GOT3 (cell line): ENCODE results near the gene KCNJ5.

Experiments used
- DNase-seq: peaks from one replicate; lab custom pipeline; 2025; ENCODE audit warnings: mixed read lengths; lab: John Stamatoyannopoulos, UW

Gene KCNJ5

DNA sequence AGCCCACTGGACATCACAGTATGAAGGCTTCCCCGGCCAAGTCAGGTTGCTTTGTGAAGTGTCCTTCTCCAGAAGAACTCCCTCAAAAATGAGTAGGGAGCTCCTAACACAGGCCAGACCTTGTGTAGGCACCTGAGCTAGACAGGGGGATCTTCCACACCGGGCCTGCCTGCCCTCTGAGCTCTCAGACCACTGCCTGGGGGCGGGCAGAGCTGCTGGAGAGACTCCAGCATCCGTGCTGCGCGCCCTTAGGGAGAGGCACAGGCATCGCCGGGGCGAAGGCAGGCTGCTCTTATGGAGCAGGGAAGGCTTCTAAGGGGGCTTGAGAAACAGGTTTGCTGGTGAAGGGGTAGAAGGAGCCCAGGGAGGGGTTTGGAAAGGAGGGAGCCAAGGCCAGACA, 4.4 kb downstream of the KCNJ5 start:
- DNase-seq, result no peak

DNA sequence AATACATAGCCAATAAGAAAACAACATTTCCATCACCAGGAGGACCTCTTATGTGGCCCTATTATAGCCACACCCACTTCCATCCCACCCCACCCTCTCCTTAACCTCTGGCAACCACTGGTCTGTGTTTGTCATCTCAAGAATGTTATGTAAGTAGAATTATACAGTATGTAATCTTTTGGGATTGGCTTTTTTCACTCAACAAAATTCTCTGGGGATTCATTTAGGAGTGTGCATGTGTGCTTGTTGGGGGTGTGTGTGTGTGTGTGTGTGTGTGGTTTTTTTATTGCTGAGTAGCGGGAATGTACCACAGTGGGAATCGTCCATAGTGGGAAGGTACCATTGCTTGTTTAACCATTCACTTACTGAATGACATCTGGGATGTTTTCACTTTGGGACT, 5.2 kb downstream of the KCNJ5 start:
- no peak for DNase-seq

DNA sequence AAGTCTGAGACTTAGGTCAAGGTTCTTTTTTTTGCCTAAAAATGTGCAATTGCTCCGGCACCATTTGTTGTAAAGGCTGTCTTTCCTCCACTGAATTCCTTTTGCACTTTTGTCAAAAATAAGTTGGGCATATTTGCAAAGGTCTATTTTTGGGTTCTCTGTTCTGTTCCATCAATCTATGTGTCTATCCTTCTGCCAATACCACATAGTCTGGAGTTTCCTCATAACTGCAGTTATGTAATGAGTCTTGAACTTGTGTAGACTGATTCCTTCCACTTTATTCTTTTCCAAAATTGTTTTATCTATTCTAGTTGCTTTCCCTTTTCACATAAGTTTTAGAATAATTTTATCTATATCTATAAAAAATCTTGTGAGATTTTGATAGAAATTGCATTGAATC, 6.7 kb downstream of the KCNJ5 start:
- DNase-seq, result no peak

DNA sequence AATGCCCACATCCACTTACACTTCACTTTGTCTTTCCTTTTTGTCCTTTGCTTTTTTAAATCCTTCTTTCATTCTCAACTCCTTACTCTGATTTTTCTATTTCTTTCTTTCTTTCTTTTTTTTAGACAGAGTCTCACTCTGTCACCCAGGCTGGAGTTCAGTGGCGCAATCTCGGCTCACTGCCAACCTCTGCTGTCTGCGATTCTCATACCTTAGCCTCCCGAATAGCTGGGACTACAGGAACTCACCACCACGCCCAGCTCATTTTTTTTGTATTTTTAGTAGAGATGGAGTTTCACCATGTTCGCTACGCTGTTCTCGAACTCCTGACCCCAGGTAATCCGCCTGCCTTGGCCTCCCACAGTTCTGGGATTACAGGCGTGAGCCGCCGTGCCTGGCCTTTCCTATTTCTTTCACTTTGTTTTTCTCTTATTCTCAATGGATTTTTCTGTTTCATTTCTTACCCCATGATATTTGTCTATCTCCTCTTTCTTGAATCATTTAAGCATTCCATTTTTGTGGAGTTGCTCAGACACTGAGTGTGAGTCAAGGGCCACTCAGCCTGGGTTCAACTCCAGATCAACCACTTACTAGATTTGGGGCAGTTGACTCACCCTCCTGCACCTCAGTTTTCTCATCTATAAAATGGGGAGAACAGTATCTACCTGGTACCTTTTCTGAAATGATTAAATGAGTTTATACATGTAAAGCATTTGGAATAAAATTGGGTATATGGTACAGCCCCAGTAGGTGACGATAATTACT, 7.6 kb downstream of the KCNJ5 start:
- DNase-seq, result no peak

DNA sequence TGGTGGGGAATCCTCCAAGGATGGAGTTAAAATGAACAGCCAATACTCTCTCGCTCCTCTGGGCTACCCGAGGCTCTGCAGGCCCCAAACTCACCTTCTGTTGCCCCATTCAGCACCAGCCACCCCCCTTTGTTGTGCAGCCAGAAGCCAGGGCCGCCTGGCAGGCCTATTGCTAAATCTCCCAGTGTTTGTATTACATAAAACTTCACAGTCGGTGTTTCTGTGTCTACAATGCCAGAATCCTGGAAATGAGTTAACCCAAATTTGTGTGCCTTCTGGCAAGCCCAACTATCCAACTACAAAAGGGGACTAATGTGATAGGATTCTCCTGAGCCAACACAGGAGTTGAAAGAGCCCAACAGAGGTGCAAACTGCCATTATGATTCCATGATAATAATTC, 9.3 kb downstream of the KCNJ5 start:
- no peak for DNase-seq

DNA sequence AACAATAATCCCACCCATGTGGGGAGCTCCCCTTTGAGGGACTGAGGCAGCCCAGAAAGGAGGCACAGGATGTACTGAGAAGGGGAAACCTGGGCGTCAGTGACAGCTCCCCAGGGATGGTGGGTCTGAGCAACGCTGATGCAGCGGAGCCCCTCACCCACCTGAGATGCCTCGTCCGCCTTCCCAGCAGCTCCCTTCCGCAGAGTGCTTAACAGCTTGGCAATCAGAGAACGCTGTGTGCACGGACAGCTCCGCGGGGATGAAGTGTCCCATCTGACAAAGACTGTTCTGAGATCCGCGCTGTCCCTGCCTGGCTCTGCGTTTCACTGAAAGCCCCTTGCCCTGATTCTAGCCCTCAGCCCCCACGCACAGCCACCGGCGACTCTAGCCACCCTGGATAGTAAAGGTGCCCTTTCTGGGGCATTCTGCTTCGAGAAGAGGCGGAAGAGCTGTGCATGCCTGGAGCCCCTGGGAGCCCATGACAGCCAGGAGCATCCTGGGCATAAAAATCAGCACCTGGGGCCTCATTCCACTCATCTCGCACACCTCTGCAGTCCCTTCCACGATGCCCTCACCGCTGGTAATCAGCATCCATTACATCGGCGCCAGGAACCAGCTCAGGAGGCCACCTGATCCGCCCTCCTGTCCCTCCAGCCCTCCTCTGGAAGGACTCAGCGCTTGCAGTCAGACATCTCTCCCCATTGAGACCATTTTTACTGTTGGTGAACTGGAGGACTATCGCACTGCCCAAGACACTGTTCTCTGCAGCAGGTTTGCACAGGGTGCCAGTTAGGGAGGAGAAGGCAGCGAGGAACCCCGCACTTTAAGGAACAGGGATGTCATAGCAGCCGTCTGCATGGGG, 10.7 kb downstream of the KCNJ5 start:
- DNase-seq, result no peak

DNA sequence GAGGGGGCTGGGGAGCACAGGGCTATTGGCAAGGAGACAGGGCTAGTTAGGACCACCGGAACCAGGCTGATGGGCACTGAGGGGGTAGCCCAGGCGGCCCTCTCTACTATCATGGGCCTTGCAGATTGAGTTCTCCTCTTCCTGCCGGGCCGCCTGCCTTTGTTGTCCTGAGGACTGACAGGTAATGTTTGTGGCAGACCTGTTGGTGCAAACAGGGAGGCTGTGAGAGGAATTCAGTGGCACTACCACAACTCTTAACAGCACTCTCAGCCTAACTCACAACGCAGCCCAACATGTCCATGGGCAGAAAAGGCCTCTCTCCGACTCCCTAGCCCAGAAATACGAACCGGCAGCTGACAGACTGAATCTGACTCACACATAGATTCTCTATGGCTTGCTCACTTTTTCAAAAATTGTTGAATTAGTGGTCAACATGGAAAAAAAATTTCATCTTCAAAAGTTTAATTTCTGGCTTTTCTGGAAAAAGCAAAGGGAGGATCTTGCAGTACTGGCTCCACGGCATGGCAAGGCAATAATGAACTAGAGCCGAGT, 11.4 kb downstream of the KCNJ5 start:
- DNase-seq, result no peak

DNA sequence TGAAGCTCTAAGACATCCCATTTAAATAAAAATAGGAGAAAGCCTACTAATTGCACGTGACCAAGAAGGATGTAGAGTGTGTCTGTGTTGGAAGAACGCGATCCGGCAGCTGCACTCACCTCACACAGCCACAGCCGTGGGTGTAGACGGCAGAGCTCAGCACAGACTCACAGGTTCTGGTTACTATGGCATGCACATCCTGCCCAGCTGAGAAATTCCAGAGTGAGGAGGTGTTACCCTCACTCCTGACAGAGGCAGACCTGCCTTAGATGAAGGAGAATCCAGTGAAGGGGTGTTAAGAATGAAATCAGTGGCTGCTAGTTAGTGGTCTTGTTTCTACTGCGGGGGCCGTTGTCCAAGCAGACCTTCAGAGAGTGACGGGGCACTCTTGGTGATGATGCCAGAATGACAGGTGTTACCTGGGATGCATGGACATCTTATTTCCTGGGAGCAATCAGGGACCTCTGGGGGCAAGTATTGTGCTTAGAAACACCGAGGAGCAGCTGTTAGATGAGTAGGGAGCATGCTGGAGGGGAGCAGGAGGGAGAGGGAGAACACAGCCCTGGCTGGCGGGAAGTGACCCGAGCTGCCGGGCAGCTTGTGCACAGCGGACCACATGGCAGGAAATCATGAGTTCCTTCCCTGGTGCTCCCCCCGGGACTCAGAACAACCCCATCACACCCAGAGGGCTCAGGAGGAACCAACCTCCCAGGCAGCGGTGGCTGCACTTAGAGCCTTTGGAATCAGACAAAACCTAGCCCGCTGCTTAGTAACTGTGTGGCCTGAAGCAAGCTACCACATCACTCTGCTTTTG, 12.3 kb downstream of the KCNJ5 start:
- DNase-seq, result no peak

DNA sequence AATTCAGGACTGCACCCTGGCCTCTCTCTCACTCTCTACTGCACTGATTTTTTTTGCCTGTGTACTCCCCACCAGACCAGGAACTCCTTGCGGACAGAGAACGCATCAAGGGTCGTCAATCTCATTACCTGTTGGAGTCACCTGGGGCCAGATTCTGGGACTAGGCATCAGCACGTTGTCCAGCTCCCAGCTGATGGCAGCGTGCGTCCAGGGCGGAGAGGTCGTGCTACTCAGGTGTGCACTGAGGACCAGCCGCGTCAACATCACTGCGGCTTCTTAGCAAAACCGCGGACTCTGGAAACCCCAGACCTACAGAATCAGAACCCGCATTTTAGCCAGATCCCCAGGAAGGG, 13.1 kb downstream of the KCNJ5 start:
- DNase-seq, result no peak

DNA sequence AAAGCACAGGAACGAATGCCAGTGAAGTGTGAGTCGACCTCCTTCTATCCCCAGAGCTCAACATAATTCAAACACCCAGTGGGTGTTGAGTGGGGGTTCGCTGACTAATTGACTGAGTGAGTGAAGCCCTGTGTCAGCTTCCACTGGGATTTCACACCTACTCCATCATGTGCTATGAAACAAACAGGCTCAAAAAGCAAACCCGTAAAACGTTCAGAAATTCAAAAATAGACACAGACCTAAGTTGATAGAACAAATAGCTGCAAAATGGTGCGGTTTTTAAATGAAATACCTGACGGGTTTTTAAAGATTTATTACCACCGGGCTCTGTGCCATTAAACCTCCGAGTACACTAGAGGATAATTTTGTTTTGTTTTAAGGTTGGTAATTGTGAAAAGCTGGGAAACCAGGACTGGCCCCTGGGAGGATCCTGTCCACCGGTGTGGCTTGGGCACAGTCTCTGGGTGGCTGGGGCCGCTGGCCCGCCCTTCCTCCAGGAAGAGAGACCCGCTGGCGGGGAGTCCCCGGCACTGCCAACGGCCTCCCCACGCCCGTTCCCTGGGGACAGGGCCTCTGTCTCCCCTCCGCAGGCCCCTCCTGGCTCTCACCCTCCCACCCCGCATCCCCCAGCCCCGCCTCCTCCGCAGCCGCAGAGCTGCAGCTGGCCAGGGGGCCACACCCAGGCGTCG, 13.6 kb downstream of the KCNJ5 start:
- no peak for DNase-seq

DNA sequence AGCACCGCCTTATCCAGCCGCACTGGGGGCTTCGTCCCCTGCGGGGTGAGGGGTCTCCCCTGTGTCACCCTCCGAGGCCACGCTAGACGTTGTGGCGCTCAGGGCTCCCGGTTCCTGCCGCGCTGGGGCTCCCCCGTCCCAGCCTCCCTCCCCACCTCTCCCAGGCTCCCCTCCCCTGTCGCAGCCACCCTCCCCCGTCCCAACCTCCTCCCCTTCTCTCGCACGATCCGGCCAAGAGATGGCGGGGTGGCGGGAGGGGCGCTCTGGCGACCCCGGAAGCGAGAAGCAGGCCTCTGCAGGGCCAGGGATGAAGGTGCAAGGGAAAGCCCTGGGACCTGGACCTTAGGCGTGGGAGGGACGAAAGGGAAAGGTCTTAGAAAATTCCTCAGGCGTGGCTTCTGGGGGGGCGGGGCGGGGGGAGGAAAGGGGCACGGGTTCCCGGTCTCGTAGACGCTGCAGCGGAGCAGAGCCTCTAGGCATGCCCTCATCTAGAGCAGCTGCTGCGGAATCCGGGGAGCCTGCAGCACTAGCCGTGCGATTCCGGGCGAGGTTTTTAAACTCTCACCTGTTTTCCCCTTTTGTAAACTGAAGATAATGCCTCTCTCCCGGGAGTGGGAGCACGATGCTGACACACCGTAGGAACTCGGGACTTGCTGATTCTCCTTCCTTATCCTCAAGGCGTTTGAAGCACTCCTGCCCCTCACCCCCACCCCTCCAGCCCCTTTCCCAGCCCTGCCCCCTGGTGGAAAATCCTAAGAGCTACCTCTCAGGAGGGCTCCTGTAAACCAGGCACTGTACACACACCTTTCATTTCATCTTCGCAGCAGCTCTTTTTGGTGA, 14.4 kb downstream of the KCNJ5 start:
- DNase-seq, result no peak

DNA sequence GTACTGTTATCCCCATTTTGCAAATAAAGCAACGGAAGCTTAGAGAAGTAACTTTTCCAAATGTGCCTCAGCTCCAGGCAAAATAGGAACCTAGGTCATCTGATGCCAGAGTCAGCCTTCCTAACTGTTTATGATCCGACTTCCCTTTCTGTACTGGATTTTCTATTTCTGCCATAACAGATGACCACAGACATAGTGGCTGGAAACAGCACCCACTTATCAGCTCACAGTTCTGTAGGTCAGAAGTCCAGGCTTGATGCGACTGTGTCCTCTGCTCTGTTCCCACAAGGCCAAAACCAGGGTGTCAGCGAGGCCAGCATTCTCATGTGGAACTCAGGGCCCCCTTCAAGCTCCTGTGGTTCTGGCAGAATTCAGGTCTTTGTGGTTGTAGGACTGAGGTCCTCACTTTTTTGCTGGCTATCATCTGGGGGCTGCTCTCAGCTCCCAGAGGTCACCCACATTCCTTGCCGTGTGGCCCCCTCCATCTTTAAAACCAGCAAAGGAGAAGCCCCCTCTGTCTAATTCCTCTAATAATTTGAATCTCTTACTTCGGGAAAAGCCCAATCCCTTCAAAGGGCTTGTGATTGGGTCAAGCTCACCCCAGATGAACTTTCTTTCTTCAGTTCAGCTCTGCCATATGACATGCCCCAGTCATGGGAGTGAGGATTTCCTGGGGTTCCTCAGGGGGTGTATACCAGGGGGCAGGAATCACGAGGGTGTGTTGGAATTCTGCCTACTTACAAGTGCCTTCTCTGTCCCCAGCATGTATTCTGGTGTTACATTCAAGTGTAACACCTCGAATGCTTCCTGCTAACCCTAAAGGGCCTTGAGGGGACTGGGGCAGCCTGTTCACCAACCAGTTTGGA, 15.3 kb downstream of the KCNJ5 start:
- DNase-seq, result no peak

DNA sequence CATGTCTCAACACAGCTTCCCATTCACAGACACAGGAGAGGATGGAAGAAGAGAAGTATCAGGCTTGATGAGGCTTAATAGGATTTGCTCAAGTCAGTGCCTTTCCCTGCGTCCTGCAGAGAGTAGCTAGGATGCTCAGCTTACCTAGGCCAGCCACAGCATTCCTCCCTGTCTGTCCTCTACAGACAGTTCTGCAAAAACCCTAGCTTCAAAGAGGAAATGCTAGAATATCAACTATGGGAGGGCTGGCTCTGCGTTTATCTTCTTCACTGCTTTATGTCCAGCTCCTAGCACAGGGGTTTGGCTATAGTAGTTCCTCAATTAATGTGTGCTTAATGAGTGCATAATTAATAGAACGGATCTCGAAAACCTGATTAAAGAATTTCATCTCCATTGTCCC, 16.4 kb downstream of the KCNJ5 start:
- DNase-seq, result no peak

DNA sequence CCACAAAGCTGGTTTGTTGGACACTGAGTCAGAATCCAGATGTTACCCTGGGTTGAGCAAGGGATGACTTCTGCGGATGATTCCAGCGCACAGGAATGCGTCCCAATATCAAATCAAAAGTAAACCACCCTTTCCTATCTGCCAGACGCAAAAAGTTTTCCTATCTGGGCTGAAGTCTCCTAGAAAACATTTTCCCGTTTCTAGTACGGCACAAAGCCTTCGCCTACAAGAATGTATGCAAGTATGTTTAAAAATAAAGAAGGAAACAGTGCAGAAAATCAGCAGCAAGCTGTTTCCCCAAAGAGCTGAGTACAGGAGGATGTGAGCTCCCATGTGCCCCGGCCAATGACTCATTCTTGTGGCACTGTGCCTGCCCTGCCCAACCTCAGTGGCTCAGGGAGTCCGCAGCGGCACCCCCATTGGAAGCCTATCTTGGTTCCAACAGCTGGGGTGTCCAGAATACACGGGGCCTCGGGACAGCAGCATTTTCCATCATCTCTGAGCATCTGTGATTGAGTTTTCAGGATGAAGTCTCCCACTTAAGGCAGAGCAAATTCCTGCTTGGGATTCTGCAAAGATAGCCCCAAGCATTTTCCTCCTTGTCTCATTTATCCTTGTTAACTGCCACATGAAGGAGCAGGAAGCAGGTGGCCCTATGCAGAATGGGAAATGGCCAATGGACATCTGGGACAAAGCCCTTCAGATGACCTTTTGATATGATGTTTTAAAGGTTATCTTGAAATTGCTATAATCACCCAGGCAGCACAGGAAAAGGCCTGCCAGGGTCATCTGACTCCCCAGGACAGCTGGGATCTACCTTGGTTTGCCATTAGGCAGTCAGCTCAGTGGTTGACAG, 17.5 kb downstream of the KCNJ5 start:
- DNase-seq, result no peak

DNA sequence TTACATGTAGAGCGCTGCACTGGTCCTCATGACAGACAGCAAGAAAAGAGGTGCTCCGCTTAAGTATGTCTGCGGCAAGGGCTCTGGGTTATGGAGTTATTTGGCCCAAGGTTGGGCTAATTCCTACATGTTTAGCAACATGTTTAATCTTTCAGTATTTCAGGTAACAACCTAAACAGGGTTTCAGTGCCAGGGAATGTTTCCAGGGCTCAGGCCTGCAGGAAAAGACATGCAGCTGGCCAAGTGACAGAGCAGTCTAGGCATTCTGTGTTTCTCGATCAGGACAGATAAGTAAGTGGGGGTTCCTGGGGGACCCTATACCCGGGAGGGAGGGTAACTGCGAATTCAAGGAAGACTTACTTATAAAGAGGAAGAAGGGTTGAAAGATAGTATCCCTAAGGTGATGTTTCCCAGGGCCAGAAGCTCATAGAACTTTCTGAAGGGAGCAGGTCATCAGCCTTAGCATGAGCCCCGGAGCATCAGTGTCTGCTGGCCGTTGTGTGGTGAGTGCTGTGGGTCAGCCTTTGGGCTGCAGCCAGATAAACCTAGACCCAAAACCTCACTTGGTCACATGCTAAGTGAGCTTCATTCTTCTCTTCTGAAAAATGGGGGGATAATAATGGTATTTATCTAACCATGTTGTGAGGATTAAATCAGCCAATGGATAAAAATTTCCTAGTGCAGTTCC, 18.4 kb downstream of the KCNJ5 start:
- no peak for DNase-seq

DNA sequence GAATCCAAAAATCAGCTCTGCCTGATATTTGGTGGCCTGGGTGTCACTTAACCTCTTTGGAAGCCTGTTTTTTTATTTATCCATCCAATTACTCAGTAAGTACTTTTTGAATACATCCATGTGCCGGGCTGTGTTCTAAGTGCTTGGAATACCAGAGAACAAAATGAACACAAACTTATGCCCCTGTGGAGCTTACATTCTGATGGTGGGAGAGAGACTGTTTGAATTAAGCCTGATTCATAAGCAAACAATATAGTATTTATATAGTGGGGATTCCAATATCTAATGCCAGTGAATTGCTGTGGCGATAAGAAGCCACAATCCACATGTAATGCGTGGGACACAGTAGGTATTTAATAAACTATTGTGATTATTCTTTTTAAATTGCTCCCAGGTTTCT, 19.4 kb downstream of the KCNJ5 start:
- no peak for DNase-seq

DNA sequence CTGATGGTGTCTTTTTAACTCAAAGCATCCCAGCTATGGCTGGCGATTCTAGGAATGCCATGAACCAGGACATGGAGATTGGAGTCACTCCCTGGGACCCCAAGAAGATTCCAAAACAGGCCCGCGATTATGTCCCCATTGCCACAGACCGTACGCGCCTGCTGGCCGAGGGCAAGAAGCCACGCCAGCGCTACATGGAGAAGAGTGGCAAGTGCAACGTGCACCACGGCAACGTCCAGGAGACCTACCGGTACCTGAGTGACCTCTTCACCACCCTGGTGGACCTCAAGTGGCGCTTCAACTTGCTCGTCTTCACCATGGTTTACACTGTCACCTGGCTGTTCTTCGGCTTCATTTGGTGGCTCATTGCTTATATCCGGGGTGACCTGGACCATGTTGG, 20.1 kb downstream of the KCNJ5 start:
- no peak for DNase-seq

DNA sequence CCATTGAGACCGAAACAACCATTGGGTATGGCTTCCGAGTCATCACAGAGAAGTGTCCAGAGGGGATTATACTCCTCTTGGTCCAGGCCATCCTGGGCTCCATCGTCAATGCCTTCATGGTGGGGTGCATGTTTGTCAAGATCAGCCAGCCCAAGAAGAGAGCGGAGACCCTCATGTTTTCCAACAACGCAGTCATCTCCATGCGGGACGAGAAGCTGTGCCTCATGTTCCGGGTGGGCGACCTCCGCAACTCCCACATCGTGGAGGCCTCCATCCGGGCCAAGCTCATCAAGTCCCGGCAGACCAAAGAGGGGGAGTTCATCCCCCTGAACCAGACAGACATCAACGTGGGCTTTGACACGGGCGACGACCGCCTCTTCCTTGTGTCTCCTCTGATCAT, 20.5 kb downstream of the KCNJ5 start:
- no peak for DNase-seq
